B cell (primary cell): ENCODE data around the gene STXBP1.

Experiments
- CTCF ChIP-seq: fragments of 200-600 bp; IDR thresholded peaks from one replicate; pipeline ENCODE4 v1.8.0; 2022; ENCODE audit warnings: antibody characterized with exemption, mild to moderate bottlenecking
- EZH2 ChIP-seq: IDR thresholded peaks from 2 replicates; pipeline ENCODE4 v1.6.1; 2012; ENCODE audit warnings: borderline replicate concordance, low read depth, mild to moderate bottlenecking, moderate library complexity, low read length; ENCODE audit not compliant: insufficient read depth, poor library complexity, severe bottlenecking

- no peak for TF ChIP-seq EZH2
- TF ChIP-seq CTCF: no peak
These were observed 80.0 kb downstream of the STXBP1 start for GRCh38 chr9:127692071-127692470.
